Measurements from ENCODE around the gene NCKAP5. TPM values are rescaled to one million over a fixed set of nuclear protein-coding genes. Genes with fewer than 3 reads are reported as not detected.

Gene NCKAP5
- polyA plus RNA-seq, 4 donors, result 3.1 to 8.4 (median 7.2) TPM

- DNase-seq (ENCODE audit: low read depth in 4 of 4, low spot score in 3 of 4), result no peak
Measured at GRCh38 chr2:133130548-133131246, 437.6 kb downstream of the NCKAP5 start.

GRCh38 chr2:133124446-133124845 lies 443.8 kb downstream of the NCKAP5 start:
- no peak for DNase-seq (ENCODE audit: low read depth in 4 of 4, low spot score in 3 of 4)

GRCh38 chr2:133123904-133124303 lies 444.4 kb downstream of the NCKAP5 start:
- no peak for DNase-seq (ENCODE audit: low read depth in 4 of 4, low spot score in 3 of 4)

DNA sequence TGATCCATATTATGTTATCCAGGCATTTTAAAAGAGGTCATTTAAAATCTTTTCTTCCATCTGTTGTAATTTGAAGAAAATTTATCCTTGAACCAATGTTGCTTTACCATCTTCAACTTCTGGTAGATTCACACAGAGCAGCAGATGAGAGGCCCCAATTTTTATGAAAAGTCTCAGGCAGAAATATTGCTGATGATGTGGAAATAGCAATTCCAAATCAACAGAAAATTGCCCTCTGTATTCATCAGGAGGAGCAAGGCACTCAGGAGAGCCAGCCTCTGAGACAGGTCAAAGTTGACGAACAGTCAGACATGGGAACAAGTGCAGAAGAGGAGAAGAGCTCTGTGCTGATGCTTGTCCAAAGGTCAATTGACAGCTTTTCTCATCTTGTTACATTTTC lies 444.9 kb downstream of the NCKAP5 start:
- no peak for DNase-seq (ENCODE audit: low read depth in 4 of 4, low spot score in 3 of 4)

DNA sequence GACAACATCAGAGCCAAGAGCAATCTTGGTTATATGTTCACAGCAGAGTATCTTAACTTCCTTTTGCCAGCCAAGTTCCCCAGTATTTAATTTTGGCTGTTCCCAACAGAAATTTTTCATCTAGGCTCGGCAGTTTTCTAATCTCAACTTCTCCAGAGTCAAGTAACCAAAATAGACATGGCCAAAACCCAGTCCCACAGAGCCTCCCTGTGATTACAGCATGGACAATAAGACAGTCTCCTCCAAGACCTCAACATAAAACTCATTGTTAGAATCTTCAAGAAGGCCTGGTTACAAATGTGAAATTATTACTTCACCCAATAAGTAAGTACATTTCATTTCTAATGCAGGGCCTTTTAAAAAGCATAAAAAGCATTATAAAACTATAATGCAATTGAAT lies 445.7 kb downstream of the NCKAP5 start:
- no peak for DNase-seq (ENCODE audit: low read depth in 4 of 4, low spot score in 3 of 4)

DNA sequence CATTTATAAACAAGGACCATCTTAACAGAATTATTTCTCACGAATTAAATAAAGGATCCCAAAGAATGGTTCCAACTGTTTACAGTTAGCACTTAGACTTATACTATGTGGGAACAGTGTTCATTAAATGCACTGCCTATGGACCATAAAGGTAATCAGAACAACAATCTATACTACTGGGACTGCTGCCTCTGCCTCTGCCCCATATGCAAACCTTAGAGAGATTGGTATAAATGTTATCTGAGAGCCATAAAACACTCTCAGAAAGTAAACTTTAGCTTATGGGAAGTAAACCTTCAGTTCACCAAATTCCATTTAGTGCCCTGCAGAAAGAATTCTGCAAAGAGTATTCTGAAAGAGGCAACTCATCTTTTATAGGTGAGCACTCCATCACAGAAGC lies 448.0 kb downstream of the NCKAP5 start:
- DNase-seq (ENCODE audit: low read depth in 4 of 4, low spot score in 3 of 4), result no peak

GRCh38 chr2:133110201-133110600 lies 458.1 kb downstream of the NCKAP5 start:
- DNase-seq (ENCODE audit: low read depth in 4 of 4, low spot score in 3 of 4), result no peak

DNA sequence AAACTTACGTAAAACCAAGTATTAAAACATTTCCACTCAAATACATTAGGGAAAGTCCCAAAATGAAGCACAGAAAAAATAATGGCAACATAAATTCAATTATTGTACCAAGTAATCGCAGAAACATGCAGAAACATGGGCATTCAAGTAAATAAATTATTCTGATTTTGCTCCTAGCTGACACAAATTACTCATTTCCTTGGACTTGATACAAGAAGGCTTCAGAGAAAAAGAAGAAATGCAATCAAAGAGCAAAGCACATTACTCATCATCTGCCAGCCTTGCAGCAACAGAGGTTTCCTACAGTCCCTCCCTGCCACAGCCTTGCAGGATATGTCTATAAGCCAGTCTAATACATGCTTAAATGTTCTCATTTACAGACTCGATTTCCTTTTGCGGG lies 458.5 kb downstream of the NCKAP5 start:
- no peak for DNase-seq (ENCODE audit: low read depth in 4 of 4, low spot score in 3 of 4)

- DNase-seq (ENCODE audit: low read depth in 4 of 4, low spot score in 3 of 4), result no peak
Measured at GRCh38 chr2:133107058-133107815, 461.0 kb downstream of the NCKAP5 start.

DNA sequence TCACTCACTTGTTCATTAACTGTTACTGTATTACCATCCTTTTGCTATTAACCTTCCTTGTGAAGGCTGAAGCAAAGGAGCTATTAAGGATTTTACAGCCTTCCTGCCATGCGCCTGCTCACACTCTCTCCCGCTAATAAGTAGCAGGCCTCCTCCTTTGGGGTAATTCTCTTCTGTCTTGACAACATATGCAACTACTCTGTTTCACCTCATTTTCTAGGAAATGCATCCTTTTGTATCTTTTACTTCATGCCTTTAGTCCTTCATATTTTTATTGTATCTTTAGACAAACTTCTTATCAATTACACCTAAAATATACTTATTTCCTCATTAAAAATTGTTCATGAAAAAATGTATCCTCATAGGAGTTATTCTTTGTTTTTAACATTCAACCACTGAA lies 463.4 kb downstream of the NCKAP5 start:
- DNase-seq (ENCODE audit: low read depth in 4 of 4, low spot score in 3 of 4), result no peak

GRCh38 chr2:133098787-133099186 lies 469.5 kb downstream of the NCKAP5 start:
- DNase-seq (ENCODE audit: low read depth in 4 of 4, low spot score in 3 of 4), result no peak

DNA sequence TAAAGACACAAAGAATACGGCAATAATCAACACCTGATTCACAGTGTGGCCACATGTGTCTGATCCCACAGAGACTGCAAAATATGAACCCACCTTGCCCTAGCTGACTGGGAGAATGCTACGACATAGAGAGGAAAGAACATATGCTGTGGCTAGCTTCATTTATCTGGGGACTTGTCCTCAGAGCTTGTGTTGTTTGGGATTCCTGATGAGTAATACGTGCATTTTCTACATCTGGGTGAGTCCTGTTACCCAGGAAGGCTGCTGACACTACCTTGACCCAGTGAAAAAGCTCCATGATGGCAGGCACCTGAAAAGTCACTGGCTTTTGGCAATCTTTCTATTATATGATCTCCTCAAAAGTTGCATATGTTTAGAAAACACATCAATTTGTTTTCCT lies 470.6 kb downstream of the NCKAP5 start:
- no peak for DNase-seq (ENCODE audit: low read depth in 4 of 4, low spot score in 3 of 4)

GRCh38 chr2:133092571-133092970 lies 475.7 kb downstream of the NCKAP5 start:
- no peak for DNase-seq (ENCODE audit: low read depth in 4 of 4, low spot score in 3 of 4)

DNA sequence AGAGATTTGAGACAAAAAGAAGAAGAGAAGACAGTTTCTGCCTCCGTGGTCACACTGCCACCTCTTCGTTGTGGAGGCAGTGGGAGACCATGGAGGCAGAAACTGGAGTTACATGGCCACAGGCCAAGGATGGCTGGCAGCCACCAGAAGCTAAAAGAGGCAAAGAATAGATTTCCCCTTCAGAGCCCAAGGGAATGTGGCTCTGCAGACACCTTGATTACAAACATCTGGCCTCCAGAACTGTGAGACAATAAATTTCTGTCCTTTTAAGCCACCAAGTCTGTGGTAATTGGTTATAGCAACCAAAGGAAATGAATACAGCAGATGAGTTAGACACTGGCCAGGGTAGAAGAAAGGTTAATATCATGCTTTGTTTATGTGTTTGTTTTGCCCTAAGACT lies 477.9 kb downstream of the NCKAP5 start:
- DNase-seq (ENCODE audit: low read depth in 4 of 4, low spot score in 3 of 4), result no peak

DNA sequence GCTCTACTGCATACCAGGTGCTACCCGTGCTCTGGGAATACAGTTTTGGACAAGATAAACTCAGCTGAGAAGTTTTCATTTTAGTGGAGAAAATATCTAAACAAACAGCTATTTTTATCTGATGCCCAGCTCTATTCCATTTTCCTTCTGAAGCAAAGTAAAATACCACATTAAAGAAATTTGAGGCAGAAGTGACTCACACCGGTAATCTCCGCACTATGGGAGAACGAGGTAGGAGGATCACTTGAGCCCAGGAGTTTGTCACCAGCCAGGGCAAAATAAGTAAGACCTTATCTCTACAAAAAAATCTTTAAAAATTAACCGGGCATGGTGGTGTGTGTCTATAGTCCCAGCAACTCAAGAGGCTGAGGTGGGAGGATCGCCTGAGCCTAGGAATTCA lies 482.1 kb downstream of the NCKAP5 start:
- no peak for DNase-seq (ENCODE audit: low read depth in 4 of 4, low spot score in 3 of 4)

GRCh38 chr2:133085646-133086045 lies 482.6 kb downstream of the NCKAP5 start:
- DNase-seq (ENCODE audit: low read depth in 4 of 4, low spot score in 3 of 4), result no peak

DNA sequence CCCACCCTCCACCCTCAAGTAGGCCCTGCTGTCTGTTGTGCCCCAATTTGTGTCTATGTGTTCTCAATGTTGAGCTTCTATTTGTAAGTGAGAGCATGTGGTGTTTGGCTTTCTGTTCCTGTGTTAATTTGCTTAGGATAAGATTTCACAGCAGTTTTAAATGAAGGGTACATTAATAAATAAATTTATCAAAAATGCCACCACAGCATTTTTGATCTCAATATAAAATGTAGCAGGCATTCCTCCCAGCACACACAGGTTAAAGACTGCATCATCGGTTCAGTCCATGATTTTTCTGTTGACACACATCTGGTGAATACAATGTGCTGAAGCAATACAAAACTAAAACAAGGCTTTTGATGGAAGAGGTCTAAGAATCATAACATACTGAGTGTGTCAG lies 486.2 kb downstream of the NCKAP5 start:
- DNase-seq (ENCODE audit: low read depth in 4 of 4, low spot score in 3 of 4), result no peak

- DNase-seq (ENCODE audit: low read depth in 4 of 4, low spot score in 3 of 4), result no peak
Measured at GRCh38 chr2:133080822-133081221, 487.4 kb downstream of the NCKAP5 start.

GRCh38 chr2:133078667-133079411 lies 489.4 kb downstream of the NCKAP5 start:
- no peak for DNase-seq (ENCODE audit: low read depth in 4 of 4, low spot score in 3 of 4)

GRCh38 chr2:133077269-133077822 lies 490.9 kb downstream of the NCKAP5 start:
- peak in 2 of 4 donors; percentile 2 for DNase-seq (ENCODE audit: low read depth in 4 of 4, low spot score in 3 of 4)
